GM18520 (cell line): ENCODE measurements around the gene COPS7A.
"Not testable (repeated sequence)": the region's sequence is repeated elsewhere in the genome, so short reads cannot be mapped to it uniquely, and the experiment has no call there.

ENCODE experiments used
- ATAC-seq: cut with Tn5 transposase; IDR thresholded peaks from one replicate; pipeline ENCODE4 v1.9.1; 2021; ENCODE audit not compliant: unreplicated experiment

COPS7A gene

DNA sequence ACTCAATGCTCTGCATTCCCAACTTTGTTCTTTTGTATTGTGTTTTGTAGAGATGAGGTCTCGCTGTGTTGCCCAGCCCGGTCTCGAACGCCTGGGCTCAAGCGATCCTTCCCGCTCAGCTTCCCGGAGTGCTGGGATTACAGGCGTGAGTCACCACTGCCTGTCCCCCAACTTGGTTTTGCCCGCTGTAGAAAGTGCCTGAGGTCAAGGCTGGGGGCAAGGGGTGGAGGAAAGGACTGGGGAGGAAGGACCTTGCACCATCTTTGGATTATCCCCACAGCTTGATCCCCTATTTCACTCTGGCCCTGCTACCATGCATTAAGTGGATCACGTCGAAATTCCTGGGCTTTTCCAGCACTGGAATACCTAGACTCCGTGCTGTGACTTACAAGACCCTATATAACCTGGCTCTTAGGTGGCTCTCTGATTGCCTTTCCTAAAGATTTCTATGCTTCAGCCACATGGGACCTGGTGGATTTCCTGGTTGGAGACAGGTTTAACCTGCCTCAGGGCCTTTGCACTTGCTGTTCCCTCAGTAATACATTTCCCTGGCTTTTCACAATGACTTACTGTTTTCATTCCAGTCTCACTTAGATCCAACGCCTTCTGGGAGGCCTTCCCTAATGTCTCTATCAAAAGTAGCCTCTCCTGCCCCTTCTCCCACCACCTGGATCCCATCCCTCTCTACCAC lies 22.6 kb upstream of the COPS7A start:
- ATAC-seq, result no peak

DNA sequence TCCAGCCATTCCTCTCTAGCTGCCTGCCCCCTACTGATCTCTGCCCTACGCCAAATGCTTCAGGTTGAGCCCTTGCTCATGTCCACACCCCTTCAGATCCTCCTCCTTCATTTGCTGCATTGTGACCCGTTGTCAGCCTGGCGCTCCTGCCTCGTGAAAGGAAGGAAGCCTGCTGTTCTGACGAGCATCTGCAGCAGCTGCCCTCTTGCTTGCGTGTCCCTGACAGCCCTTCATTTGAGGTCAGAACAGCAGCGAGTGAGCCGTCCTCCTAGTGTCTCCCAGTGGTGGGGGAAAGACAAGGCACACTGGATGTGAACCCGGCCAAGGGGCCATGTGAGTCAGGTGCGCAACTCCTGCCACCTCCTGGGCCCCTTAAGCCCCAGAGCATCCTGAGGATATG lies 20.2 kb upstream of the COPS7A start:
- ATAC-seq, result no peak

DNA sequence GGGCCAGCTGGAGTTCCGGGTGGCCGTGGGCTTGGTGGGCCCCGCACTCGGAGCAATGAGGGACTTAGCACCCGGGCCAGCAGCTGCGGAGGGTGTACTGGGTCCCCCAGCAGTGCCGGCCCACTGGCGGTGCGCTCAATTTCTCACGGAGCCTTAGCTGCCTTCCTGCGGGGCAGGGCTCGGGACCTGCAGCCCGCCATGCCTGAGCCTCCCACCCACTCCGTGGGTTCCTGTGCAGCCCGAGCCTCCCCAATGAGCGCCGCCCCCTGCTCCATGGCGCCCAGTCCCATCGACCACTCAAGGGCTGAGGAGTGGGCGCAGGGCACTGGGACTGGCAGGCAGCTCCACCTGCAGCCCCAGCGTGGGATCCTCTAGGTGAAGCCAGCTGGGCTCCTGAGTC lies 15.5 kb upstream of the COPS7A start:
- ATAC-seq, result not testable (repeated sequence)

DNA sequence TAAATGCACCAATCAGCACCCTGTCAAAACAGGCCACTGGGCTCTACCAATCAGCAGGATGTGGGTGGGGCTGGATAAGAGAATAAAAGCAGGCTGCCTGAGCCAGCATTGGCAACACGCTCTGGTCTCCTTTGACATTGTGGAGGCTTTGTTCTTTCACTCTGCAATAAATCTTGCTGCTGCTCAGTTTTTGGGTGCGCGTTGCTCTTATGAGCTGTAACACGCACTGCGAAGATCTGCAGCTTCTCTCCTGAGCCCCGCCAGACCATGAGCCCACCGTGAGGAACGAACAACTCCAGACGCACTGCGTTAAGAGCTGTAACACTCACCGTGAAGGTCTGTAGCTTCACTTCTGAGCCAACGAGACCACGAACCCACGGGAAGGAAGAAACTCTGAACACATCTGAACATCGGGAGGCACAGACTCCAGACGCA lies 14.9 kb upstream of the COPS7A start:
- ATAC-seq, result no peak

DNA sequence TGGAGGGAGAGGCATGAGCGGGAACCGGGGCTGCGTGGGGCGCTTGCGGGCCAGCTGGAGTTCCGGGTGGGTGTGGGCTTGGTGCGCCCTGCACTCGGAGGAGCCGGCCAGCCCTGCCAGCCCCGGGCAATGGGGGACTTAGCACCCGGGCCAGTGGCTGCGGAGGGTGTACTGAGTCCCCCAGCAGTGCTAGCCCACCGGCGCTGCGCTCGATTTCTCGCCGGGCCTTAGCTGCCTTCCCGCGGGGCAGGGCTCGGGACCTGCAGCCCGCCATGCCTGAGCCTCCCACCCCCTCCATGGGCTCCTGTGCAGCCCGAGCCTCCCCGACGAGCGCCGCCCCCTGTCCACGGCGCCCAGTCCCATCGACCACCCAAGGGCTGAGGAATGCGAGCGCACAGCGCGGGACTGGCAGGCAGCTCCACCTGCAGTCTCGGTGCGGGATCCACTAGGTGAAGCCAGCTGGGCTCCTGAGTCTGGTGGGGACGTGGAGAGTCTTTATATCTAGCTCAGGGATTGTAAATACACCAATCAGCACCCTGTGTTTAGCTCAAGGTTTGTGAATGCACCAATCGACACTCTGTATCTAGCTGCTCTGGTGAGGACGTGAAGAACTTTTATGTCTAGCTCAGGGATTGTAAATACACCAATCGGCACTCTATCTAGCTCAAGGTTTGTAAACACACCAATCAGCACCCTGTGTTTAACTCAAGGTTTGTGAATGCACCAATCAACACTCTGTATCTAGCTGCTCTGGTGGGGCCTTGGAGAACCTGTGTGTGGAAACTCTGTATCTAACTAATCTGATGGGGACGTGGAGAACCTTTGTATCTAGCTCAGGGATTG lies 7.6 kb upstream of the COPS7A start:
- ATAC-seq, result not testable (repeated sequence)

DNA sequence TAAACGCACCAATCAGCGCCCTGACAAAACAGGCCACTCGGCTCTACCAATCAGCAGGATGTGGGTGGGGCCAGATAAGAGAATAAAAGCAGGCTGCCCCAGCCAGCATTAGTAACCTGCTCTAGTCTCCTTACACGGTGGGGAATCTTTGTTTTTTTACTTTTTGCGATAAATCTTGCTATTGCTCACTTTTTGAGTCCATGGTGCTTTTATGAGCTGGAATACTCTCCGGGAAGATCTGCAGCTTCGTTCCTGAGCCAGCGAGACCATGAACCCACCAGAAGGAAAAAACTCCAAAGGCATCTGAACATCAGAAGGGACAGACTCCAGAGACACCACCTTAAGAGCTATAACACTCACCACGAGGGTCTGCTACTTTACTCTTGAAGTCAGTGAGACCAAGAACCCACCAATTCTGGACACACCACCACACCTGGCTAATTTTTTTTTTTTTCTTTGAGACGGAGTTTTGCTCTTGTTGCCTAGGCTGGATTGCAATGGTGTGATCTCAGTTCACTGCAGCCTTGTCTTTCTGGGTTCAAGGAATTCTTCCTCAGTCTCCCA lies 6.9 kb upstream of the COPS7A start:
- no peak for ATAC-seq

DNA sequence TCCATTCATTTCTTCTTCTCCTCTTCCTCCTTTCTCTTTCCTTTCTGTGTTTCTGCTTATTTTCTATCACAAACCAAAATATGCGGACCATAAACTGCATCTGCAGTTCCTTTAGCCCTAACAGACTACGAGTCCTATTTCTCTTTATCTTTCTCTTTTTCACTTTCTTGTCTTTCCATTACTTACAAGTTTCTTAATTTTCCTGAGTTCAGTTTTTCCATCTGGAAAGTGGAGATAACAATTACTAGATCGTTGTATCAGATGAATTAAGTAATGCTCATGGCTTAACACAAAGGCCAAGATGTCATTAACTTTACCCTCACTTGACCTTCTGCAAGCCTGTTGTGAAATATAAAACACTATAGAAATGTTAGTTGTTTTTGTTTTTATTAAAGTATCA lies 983 bp upstream of the COPS7A start:
- ATAC-seq, result no peak

DNA sequence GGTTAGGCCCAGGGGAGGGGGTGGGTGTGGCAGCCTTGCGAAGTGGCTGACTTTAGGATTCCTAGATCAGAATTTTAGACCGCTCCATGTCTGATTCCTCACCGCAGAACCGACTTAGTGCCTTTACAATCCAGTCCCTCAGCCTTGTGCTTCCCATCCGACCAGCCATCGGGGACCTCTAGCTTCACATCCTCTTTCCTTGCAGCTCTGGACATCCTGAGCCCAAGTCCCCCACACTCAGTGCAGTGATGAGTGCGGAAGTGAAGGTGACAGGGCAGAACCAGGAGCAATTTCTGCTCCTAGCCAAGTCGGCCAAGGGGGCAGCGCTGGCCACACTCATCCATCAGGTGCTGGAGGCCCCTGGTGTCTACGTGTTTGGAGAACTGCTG lies 557 bp downstream of the COPS7A start:
- no peak for ATAC-seq

DNA sequence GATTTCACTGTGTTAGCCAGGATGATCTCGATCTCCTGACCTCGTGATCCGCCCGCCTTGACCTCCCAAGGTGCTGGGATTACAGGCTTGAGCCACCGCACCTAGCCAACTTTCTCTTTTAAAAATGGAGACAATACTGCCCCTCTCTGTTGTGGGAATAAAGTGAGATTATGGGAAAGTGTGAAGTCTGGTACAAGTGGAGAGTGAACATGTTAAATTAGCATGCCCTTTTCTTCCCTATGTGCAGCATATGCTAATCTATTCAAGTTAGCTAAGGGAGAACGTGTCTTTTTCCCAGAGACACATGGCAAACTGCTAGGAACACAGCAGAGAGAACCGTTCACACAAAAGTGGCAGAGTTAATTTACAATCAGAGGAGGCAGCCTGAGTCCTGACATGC lies 1.5 kb downstream of the COPS7A start:
- no peak for ATAC-seq

DNA sequence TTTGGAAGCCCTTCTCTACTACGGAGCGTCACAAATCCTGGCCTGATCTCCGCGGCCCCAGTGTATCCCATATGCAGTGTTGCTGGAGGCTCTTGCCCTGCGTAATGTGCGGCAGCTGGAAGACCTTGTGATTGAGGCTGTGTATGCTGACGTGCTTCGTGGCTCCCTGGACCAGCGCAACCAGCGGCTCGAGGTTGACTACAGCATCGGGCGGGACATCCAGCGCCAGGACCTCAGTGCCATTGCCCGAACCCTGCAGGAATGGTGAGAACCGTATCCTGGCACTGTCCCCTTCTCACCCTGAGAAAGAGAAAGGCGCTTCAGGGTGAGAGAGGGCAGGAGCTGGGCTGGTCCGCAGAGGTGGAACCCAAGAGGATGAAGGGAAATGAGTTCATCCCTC lies 5.3 kb downstream of the COPS7A start:
- no peak for ATAC-seq

DNA sequence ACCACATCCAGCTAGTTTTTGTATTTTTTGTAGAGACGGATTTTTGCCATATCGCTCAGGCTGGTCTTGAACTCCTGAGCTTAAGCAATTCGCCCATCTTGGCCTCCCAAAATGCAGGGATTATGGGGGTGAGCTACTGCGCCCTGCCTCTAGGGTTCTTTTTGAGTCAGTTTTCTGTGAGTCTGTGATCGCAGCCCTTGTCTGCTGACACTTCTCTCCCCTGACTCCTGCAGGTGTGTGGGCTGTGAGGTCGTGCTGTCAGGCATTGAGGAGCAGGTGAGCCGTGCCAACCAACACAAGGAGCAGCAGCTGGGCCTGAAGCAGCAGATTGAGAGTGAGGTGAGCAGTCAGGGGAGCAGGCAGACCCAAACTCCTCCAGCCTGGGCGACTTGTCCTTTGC lies 6.3 kb downstream of the COPS7A start:
- ATAC-seq, result no peak

DNA sequence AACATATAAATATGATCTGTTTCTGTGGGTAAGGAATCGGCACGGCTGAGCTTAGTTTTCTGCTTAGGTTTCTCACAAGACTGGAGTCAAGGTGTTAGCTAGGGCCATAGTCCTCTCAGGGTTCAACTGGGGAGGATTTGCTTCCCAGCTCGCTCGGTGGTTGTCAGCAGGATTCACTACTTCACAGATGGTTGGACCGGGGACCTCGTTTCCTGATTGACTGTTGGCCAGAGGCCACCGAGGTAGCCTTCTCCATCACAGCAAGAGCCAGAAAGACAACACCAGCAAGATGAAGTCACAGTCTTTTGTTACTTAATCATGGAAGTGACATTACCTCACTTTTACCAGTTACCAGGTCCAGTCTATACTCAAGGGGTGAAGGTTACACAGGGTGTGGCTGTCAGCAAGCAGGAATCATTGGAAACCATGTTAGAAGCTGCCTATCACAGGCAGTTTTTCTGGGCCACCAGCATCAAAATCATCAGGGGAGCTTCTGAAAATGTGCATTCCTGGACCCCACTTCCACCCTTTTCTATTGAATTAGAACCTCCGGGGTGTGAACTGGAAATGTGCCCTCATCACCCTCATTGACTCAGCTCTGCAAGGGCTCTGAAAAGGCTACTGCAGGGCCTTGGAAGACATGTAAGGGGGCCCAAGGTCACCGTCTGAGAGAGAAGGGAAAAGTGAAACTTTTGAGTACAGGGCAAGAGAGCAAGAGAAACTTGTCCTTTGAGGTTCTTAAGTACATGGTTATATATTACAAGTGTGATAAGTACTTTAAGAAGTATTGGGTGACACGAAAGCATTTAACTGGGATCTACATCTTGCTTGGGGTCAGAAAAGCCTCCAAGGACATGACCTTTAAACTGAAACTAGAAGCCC lies 10.9 kb downstream of the COPS7A start:
- no peak for ATAC-seq

DNA sequence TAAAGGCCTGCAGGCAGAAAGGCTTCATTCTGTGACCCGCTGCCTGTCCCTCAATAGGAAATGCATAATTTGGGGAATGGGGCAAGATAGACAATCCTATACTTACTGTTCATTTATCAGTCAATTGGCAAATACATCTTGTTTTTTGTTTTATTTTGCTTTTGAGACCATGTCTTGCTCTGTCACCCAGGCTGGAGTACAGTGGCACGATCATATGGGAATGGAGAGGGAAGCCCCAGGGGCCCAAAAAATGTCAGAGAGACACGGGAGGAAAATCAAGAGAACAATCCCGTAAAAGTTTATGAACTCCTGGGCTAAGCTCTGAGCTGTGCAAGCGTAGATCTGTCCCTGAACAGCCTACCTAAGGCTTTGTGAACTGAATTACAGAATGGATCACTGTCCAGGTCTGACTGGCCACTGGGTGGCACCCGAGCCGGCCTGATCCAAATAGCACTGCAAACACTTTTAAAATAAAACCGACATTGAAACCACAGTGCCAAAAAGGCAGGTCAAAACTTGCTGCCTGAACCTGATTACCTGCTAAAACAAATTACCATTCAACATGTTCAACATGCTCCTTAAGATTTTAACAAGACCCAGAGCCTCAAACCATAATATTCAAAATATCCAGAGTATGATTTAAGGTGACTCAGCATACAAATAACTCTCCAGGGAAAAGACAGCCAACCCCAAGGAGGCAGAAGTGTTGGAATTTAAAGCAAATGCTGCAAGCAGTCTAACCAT lies 11.8 kb downstream of the COPS7A start:
- no peak for ATAC-seq

DNA sequence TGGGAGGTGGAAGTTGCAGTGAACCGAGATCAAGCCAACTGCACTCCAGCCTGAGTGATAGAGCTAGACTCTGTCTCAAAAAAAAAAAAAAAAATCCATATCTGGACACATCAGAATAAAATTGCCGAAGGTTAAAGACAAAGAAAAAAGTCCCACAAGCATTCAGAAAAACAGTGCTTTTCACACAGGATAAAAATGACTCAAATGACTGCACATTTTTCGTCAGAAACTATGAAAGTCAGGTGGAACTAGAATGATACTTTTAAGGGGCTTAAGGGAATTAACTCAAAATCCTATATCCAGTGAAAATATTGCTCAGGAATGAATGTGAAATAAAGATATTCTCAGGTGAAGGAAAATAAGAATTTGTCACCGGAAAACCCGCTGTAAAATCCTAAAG lies 12.9 kb downstream of the COPS7A start:
- ATAC-seq, result no peak

DNA sequence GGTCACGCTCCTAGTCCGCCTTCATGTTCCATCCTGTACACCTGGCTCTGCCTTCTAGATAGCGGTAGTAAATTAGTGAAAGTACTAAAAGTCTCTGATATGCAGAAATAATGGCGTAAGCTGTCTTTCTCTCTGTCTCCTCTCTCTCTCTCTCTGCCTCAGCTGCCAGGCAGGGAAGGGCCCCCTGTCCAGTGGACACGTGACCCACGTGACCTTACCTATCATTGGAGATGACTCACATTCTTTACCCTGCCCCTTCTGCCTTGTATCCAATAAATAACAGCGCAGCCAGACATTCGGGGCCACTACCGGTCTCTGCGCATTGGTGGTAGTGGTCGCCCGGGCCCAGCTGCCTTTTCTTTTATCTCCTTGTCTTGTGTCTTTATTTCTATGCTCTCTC lies 18.2 kb downstream of the COPS7A start:
- not testable (repeated sequence) for ATAC-seq

DNA sequence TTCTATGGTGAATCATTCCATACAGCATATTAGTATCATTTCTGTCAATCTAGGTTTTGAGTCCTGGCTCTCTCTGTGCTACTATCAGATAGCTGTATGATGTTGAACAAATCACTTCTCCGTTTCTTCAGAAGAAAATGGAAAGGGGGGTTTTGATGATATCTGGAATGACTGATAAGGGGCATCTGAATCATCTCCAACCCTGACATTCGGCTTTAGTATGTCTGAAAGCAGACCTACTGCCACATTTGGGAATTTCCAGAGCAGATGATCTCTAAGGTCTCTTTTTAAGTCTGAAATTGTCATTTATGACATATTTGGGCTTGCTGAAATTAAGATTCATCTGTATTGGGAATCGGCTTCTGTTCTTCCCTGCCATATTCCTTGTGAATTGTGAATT lies 19.0 kb downstream of the COPS7A start:
- no peak for ATAC-seq

DNA sequence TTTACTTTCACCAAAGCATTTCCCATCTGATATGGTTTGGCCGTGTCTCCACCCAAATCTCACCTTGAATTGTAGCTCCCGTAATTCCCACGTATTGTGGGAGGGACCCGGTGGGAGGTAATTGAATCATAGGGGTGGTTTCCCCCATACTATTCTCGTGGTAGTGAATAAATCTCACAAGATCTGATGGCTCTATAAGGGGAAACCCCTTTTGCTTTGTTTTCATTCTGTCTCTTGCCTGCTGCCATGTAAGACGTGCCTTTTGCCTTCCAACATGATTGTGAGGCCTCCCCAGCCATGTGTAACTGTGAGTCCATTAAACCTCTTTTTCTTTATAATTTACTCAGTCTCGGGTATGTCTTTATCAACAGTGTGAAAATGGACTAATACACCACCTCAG lies 19.5 kb downstream of the COPS7A start:
- not testable (repeated sequence) for ATAC-seq

DNA sequence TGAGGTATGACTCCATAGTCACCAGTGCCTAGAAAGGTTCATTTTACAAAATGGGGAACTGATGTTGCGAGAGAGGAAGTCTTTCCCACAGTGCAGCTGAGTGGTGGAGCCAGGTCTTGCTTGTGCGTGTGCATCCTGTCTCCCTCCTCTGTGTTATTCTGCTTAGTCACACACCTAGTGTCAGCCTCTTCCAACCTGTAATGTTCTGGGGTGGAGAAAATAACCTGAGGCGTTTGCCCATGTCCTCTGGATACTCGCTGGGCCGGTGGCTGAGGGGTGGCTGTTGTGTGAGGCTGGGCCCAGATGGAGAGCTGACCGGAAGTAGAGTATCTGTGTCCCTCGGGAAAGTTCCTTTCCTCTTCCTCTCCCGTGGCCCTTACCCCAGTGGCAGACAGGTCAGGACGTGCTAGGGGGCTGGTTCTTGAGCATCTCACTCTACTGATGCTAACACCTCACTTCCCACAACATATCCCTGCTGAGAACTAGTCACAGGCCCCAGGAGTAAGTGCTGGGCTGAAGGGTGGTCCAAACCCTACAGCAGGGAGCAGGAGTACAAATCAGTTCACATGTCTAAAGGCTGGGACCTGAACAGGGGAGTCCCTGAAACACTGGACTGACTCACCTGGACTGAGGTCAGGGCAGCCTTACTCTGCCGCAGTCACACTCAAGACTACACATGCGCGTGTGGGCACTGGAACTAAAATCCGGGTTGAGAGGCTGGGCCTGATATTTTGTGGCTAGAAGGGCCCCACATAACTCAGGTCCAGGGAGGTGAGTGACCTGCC lies 22.1 kb downstream of the COPS7A start:
- ATAC-seq, result no peak

DNA sequence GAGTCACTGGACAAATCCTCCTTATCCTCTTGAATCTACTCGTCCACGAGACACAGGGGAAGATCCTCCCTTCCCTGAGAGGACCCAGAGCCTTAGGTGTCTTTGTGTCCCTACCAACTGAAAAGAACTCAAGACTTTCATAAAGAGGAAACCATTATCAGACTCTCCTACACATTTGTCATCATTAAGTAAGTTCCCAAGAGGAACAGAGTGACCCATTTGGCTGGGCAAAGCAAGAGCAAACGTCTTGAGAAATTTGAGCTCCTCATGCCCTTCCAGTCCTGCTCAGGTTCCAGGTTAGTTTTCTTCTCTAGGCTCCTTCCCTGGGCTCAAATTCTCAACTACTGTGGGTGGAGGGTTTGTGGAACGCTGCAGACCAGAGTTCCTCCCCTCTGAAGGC lies 23.4 kb downstream of the COPS7A start:
- no peak for ATAC-seq

DNA sequence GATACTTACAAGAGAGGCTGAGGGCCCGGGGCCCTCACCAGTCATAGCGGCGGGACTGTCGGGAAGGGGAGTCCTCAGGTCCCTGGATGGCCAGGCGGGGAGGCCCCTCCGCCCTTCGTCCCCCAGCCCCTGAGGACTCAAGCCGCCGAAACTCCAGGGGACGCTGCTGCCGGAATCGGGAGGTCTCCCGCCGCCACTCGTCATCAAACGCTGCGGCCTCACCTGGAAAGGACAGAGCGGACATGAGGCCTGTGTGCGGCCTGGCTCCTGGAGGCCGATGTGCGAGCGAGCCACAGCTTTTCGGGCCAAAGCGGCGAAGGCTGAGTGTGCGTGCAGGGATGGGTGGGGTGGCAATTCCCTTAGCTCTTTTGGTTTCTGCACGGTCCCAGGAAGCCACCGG lies 24.9 kb downstream of the COPS7A start:
- ATAC-seq, result no peak
